ENCODE measurements around the gene MAGEA9.
"Not testable (repeated sequence)": the region's sequence is repeated elsewhere in the genome, so short reads cannot be mapped to it uniquely, and the experiment has no call there.

- TF ChIP-seq YY1 (IDR thresholded peaks at IDR 0.05; ENCODE audit: insufficient read depth, insufficient read length); ZNF274 (IDR thresholded peaks at IDR 0.05; ENCODE audit: low read depth, low read length): not testable (repeated sequence)
Observed at GRCh38 chrX:149795531-149795930, 13.8 kb downstream of the MAGEA9 start.

Data from NT2/D1 (cell line).